ENCODE data around the gene USP32.
"Not testable (repeated sequence)": the region's sequence is repeated elsewhere in the genome, so short reads cannot be mapped to it uniquely, and the experiment has no call there.

The USP32 gene

DNA sequence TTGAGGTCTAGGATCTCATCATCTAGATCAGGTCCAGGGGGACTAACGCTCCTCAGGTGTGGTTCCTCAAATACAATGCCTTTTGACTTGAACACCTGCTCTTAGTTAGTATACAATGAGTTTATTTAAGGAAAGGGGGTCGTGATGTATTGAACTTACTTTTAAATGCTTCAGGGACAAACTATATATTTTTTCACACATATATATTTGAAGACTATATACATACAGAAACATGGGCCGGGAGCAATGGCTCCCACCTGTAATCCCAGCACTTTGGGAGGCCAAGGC lies 11.5 kb upstream of the USP32 start:
- no peak for DNase-seq (ENCODE audit: low spot score)

DNA sequence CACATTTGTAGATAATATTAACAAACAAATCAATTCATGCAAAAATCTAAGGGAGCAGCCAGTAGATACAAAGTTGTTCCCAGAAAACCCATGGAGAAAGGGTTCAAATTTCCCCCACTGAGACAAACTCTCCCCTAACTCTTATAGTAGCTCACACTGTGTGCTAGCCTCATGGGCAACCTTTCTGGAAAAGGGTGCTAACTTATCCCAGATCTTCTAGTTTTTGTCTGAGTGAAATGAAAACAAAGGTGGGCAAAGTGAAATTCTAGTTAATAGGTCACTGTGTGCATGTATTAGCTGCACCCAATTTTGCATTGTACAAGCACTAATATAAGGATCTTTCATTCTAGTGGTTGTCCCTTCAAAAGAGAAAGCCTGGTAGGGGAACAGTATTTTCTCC lies 9.9 kb upstream of the USP32 start:
- no peak for DNase-seq (ENCODE audit: low spot score)

DNA sequence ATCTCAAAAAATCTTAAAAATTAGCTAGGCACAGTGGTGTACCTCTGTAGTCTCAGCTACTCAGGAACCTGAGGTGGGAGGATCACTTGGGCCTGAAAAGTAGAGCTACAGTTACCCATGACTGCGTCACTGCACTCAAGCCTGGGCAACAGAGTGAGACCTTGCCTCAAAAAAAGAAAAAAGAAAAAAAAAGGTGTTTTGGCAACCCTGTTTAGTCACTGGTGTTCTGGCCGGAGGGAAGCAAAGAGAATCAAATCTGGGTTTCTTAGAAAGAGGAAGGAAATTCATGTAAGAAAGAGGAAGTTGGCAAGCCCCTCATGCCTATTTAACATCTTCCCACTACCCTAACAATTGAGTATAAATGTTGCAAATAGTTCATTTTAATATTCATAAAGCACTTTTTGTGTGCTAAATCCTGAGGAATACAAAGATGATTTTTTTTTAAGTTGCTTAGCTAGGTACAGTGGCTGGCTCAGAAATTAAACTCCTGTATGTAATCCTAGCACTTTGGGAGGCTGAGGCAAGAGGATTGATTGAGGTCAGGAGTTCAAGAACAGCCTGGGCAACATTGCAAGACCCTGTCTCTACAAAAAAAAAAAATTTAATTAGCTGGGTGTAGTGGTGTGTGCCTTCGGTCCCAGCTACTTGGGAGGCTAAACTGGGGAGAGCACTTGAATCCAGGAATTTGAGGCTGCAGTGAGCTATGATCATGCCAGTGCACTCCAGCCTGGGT lies 6.5 kb upstream of the USP32 start:
- DNase-seq (ENCODE audit: low spot score): no peak

DNA sequence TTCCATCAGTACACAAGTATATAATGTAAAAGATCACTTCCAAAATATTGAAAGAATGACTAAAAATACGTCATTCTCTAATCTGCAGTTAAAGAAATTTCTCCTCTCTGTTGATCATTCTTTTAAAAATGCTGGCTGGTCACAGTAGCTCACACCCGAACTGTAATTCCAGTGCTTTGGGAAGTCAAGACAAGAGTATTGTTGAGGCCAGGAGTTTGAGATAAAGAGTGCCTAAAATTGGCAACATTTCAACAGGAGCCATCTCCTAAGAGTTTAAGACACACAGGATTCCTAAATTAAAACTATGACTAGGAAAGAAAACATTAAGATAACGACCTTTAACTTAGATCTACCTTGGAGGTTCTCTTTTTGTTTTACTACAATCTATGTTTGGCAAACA lies 4.5 kb upstream of the USP32 start:
- no peak for DNase-seq (ENCODE audit: low spot score)

DNA sequence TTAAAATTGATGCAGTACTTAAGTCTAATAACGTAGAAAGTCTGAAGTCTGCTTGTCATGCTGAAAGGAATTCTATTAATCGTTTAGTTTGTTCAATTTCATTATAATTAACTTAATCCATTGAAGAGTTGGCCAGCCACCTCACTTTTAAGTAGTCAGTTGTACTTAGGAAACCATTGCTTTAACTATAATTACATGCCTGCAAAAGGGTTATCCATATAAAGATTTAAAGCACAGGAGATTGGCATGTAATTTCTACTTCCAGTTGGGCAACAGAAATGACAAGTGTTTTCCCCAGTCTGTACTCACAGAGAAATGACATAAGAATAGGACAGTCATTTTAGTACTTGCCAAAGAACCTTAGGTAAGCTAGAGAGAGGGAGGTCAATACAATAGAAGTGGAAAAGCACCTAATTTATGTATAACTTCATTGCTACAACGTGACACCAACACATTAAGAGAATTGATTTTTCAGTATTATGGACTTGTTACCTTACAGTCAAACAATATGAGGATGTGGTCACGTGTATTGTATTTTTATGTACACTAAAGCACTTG lies 3.7 kb upstream of the USP32 start:
- DNase-seq (ENCODE audit: low spot score): no peak

DNA sequence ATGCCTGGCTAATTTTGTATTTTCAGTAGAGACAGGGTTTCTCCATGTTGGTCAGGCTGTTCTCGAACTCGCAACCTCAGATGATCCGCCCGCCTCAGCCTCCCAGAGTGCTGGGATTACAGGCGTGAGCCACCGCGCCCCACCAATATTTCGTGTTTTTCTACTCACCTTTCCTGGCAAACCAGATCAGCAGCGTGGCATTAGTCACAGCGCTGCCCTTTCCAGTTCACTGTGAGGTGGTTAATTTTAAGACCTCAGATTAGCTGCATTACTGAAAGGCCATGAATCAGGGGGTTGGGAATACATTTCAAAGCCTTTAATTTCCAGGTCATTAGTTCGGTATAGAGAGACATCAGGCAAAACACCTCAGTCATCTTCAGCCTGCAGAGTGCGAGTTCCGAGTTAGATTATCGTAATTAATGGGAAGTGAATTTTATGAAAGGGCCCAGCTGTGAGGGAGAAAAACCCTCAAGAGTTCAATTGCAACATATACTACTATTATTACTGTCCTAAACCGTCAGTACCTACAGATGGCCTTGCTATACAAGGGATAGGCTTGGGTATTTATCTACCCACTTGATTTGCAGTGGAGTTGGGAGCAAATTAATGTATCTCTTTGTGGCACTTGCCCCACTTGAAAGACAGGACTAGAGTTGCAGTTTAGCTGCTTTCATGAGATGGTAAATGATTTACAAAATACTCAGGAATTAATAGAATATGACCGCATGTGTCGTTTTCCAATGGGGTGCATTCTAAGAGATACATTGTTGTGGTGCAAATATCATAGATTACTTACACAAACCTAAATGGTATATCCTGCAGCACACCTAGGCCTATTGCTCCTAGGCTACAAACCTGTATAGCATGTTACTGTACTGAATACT lies 2.1 kb upstream of the USP32 start:
- DNase-seq (ENCODE audit: low spot score): no peak

DNA sequence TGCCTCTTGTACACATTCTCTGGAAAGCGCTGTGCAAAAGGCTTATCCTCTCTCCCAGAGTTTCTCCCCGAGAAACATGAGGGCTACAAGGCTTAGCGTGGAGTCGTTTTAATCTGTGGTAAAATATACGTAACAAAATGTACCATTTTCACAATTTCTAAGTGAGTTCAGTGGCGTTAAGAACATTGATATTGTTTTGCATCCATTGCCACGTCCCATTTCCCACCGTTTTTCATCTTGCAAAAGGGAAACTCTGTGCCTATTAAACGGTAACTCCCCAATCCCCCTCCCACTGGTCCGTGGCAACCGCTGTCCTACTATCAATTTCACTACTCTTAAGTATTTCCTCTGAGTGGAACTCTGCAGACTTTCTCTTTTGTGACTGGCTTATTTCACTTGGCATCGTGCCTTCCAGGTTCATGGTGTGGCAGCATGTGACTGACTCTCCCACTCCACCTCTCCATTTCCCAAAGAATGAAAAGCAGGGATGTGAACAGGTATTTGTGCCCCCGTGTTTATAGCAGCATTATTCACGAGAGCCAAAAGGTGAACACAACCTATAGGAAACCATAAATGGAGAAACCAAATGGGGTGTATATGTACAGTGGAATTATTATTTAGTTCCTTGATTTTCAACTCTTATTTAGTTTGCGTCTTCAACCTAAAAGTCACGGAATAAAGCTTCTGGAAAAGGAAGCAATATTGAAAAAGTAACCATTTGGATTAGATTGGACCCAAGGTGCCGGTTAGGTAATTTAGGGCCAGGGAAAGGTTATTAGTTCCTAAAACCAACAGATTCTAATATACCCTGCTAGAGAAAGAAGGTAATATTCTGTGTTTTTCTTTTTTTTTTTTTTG lies 1.1 kb upstream of the USP32 start:
- DNase-seq (ENCODE audit: low spot score): no peak

DNA sequence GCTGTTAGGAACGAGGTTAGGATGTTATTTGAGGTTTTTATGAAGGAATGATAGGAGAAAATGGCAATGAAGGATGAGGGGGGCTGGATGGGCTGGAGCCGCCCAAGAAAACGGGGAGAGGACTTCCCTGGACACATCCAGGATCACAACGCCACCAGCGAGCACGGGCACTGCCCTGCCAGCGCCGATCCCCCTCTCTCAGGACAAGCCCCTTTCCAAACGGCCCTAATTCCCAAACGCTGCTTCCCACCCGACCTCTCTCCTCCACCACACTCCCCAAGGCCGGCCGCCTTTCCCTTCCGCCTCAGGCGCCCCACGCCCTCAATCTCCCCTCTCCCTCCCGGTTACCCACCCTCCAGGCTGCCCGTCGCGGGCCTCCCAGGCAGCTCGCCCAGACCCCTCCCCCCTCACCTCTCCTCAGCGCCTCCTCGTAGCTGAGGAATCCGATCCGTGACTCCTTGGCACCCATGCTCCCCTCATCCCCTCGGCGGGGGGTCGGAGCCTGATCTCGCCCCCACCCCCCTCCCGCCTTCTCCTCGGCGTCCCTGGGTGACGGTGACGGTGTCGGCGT lies 377 bp downstream of the USP32 start:
- DNase-seq (ENCODE audit: low spot score): no peak

DNA sequence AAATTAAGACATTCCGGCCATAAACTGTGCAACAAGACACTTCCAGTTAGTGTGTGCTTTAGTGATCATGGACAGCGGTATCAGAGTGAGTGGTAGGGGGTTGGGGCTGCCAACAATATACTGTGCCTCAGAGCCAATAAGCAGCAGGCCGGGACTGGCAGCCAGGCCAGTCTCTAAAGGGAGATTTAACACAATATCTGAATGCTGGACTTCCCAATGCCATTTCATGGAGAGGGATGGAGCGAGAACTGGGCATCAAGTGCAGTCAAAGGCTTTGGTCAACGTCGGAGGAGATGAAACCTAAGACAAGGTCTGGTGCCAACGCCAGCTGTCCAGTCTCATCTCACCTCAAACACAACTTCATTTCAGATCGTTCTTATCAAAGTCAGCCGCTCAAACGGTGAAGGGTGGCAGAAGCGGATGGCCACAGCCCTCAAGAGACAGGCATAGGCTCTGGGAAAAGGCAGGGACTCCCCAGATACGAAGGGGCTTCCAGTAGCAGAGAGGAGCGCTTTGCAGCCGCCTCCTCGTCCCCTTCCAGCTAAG lies 935 bp downstream of the USP32 start:
- no peak for DNase-seq (ENCODE audit: low spot score)

DNA sequence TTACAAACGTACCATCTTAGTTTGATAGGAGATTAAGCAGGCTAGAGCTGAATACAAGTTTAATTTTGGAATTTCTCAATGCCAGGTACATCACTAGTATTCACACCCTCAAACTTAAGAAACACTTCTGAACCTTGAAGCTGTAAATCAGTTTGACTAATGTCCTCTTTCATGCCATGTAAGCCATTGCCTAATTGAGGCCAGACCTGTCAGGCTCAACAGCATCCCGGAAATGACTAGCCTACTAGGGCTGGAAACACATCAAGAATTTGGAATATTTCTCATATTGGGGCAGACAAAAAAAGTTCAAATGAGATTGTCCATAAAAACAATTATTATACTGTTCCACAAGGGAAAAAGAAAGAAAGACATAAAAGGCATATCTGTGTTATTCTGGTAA lies 1.7 kb downstream of the USP32 start:
- no peak for DNase-seq (ENCODE audit: low spot score)

DNA sequence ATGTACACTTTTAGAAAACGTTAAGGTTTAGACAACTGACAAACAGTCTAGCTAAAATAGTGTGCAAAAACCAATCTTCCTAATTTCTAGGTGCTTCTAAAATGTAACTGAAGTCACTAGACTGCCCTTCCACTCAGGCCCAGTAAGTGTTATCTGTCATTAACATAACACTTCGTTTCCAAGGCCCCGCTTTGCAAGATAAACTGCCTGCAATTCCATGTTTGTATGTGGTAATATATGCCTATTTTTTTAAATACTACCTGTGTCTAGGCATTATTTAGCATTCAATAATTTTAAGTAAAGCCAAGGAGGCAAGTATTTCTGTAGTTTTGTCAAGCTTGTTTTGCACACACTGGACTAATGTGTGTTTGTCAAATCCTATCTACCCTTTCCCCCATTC lies 3.2 kb downstream of the USP32 start:
- no peak for DNase-seq (ENCODE audit: low spot score)

DNA sequence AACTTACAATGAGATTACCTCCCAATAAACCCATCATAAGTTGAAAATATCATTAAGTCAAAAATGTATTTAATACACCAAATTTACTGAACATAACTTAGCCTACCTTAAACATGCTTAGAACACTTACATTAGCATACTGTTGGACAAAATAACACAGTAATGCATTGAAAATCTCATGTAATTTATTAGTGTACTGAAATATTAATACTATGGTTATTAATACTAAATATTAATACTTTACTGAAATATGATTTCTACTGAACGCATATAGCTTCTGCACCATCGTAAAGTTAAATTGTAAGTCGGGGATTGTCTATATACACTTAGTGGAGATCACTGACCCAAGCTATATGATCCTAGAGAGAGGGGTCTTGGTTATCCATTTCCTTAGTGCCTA lies 4.3 kb downstream of the USP32 start:
- no peak for DNase-seq (ENCODE audit: low spot score)

DNA sequence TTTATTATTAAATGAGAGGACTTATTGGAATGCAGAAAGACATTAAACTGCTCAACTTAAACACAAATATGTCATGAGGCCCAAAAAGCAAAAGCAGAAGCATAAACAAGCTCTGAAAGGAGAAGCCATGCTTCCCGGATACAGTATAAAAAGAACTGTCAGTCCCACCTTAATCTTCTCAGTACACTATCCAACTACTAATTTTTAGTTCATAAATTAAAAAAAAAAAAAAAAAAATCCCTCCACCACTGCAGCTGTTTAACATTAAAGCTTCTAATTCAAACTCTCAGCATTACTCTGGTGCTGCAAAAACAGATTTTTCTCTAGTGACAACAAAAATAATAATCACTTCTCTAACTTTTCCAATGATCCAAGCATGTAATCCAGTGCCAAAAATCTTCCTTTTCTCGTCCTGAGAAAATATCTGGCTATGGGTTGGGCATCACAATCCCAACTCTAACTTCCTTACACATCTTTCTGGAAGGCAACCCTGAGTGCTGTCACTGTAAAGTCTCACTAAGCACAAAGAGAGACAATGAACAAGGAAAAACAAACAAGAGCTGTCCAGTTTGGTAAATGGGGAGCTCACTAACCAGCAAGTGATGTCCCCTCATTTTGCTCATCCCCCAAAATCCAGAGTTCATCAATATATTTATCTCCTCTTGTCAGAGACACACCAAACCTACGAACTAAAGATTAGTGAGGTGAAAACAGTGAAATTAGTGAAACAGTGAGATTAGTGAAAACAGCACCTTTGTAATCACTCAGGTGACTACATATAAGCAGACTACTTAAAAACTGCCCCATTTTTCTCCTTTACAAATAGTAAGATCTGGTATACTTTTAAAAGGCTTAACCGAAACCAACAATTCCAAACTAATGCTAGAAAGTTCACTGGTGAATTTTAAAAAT lies 5.5 kb downstream of the USP32 start:
- no peak for DNase-seq (ENCODE audit: low spot score)

DNA sequence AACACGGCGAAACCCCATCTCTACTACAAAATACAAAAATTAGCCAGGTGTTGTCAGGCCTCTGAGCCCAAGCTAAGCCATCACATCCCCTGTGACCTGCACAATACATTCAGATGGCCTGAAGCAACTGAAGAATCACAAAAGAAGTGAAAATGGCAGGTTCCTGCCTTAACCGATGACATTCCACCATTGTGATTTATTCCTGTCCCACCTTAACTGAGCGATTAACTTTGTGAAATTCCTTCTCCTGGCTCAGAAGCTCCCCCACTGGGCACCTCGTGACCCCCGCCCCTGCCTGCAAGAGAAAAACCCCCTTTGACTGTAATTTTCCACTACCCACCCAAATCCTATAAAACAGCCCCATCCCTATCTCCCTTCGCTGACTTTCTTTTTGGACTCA lies 7.0 kb downstream of the USP32 start:
- DNase-seq (ENCODE audit: low spot score): not testable (repeated sequence)

DNA sequence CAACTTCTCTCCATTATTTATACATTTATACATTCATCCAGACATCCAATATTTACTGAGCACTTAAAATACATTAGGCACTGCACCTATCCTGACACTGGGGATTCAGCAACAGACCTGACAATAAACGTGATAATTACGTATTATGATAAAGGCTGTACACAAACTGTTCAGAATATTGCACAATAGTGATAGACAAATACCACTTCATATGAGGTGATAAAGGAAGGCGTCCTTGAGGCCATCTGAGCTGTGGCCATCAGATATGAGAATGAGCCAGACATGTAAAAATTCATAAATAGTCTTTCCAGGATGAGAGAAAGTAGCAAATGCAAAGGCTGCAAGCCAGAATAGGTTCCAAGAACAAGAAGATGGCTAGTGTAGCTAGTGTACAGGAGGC lies 8.6 kb downstream of the USP32 start:
- DNase-seq (ENCODE audit: low spot score): no peak

DNA sequence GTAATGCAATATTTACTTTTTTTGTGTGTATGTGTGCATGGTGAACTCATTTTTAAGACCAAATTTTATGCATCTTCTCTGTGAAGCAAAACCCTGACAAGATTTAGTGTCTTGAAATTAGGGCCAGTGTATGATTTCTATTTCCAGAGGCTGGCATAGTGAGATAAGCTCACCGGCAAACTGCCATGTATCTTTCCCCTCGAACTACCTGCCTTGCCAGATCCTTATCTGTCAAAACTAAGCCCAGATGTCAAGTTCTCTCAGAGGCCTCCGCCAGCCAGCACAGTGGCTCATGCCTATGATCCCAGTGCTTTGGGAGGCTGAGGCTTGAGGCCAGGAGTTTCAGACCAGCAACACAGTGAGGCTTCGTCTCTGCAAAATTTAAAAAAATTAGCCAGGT lies 10.0 kb downstream of the USP32 start:
- DNase-seq (ENCODE audit: low spot score): no peak

DNA sequence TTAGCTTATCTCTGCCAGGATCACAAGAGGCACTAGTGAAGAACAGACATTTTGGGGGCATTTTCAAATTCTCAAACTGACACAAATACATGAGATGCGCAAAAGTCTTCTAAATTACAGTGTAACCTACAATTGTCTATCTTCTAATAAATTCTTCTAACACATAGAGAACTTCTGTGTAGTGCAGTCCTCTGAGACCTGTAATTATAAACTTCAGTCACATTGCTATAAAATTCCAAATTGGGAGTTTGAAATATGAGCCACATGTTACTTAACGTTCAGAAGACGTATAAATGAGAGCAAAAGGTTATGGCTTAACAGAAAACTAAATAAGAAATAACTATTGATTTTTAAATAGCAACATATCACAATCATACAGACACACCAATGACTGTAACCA lies 12.5 kb downstream of the USP32 start:
- not testable (repeated sequence) for DNase-seq (ENCODE audit: low spot score)

DNA sequence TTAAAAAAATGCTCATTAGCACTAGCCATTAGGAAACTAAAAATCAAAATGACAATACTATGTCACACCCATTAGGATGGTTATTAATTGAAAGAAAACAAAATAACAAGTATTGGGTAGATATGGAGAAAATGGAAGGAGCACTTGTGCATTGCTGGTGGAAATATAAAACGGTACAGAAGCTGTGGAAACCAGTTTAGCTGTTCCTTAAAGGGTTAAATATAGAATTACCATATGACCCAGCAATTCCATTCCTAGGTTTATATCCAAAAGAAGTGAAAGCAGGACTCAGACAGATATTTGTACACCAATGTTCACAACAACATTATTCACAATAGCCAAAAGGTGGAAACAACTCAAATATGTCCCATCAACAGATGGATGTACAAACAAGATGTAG lies 13.7 kb downstream of the USP32 start:
- DNase-seq (ENCODE audit: low spot score): not testable (repeated sequence)

DNA sequence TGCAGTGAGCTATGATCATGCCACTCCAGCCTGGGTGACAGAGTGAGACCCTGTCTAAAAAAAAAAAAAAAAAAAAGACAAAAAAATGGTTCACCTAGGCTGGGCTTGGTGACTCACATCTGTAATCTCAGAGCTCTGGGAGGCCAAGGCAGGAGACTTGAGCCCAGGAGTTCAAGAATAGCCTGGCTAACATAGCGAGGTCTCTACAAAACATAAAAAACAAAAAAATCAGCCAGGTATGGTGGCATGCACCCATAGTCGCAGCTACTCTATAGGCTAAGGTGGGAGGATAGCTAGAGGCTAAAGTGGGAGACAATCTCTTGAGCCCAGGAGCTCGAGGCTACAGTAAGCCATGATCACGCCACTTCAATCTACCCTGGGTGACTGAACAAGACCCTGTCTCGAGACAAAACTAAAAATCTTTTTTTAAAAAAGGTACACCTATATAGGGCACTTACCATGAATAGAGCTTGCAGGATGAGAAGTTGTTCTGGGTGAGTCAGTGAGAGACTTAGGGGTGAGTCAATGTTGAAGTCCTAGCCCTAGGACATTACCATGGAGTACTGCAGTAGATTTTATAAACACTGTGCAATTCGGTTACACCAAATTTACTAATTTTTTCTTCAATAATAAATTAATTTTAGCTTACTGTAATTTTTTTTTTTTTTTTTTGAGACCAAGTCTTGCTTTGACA lies 19.0 kb downstream of the USP32 start:
- DNase-seq (ENCODE audit: low spot score): no peak

DNA sequence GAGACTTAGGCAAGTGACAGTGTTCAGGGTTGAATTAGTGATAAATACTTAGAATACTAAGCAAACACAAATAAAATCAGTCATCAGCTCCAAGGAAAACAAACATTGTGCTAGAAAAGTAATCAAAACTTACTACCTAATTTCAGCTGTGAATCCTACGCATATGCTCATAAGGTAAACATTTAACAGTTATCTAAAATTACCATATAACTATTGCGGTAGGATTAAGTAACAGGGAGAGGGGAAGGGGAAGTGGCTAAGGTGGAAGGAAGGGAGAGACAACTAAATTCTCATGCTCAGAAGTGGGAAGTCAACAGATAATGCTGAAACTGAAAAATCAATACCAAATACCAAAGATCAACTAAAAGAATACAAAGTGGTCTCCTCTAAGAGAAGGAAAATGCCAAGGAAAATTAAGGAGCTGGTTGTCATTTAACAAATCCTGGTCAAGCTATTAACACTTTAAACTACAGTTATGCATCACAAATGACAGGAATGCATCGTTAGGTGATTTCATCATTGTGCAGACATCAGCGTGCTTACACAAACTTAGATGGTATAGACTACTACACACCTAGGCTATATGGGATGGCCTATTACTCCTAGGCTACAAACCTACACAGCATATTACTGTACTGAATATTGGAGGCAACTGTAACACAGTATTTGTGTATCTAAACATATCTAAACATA lies 20.0 kb downstream of the USP32 start:
- no peak for DNase-seq (ENCODE audit: low spot score)

All from CD4-positive, alpha-beta T cell treated with Interleukin-2 at 100 ng/mL for 4 hours (primary cell).